ENCODE measurements around the gene FTCD. TPM values are rescaled to one million over a fixed set of nuclear protein-coding genes. Genes with fewer than 3 reads are reported as not detected.
A peak's percentile ranks its signal among the peaks of the same experiment; 100 is the strongest.

FTCD gene
- total and polyA plus RNA-seq, 9 of the 15 experiments (the other 6 are each of a cell fraction or from before 2014, with no cell fraction given) = 0.11 to 1.6 (median 0.67) TPM; not detected in 5

GRCh38 chr21:46183910-46184624, 28.7 kb upstream of the FTCD start, which contains the start of gene SPATC1L (continued):
- no peak for TF ChIP-seq ZBTB11 (CRISPR knock-in tag; IDR thresholded peaks at IDR 0.05)
- 0 out of 2 replicates have a peak, but pooled peaks have one; percentile 11 for TF ChIP-seq ZNF766 (CRISPR knock-in tag; conservative IDR thresholded peaks at IDR 0.05)
- peak; percentile 63 for TF ChIP-seq POLR2A (conservative IDR thresholded peaks at IDR 0.05)
- TF ChIP-seq ZBTB7A (IDR thresholded peaks at IDR 0.05; ENCODE audit: borderline replicate concordance, control insufficient read depth, low read depth, low read length) = no peak; the same call in 1 of the 2 replicates
- TF ChIP-seq TAF15 (IDR thresholded peaks at IDR 0.05; ENCODE audit: low read depth, low read length) = no peak
- TF ChIP-seq ZNF830 (CRISPR knock-in tag; IDR thresholded peaks at IDR 0.05) = peak; percentile 91; the same call in 1 of the 2 replicates
- no peak for TF ChIP-seq ETV6 (IDR thresholded peaks at IDR 0.05; ENCODE audit: borderline replicate concordance in 1 of 2, low read depth in 2 of 2, low read length in 1 of 2)
- TF ChIP-seq ETV6 (CRISPR knock-in tag; IDR thresholded peaks at IDR 0.05; ENCODE audit: borderline replicate concordance) = no peak
- TF ChIP-seq SETDB1 (IDR thresholded peaks at IDR 0.05; ENCODE audit: low read length) = no peak
- peak; percentile 44; the same call in 1 of the 2 replicates for TF ChIP-seq SMARCE1 (IDR thresholded peaks at IDR 0.05)
- no peak for TF ChIP-seq ZNF41 (CRISPR knock-in tag; conservative IDR thresholded peaks at IDR 0.05)
- TF ChIP-seq DPF2 (IDR thresholded peaks at IDR 0.05) = peak; percentile 68
- peak; percentile 36 for TF ChIP-seq KDM5B (IDR thresholded peaks at IDR 0.05; ENCODE audit: insufficient replicate concordance, low read depth, low read length)
- no peak for TF ChIP-seq ZNF780A (CRISPR knock-in tag; IDR thresholded peaks at IDR 0.05)
- no peak for TF ChIP-seq ZNF445 (CRISPR knock-in tag; IDR thresholded peaks at IDR 0.05; ENCODE audit: low read depth)
- TF ChIP-seq POU5F1 (IDR thresholded peaks at IDR 0.05; ENCODE audit: borderline replicate concordance, low read depth, low read length, partially characterized antibody) = no peak
- no peak for TF ChIP-seq PRMT5 (CRISPR knock-in tag; IDR thresholded peaks at IDR 0.05)
- TF ChIP-seq ZNF282 (CRISPR knock-in tag; IDR thresholded peaks at IDR 0.05) = 0 out of 2 replicates have a peak, but pooled peaks have one; percentile 78
- TF ChIP-seq RERE (CRISPR knock-in tag; IDR thresholded peaks at IDR 0.05; ENCODE audit: borderline replicate concordance) = 0 out of 2 replicates have a peak, but pooled peaks have one; percentile 71
- no peak for TF ChIP-seq PHF21A (IDR thresholded peaks at IDR 0.05; ENCODE audit: borderline replicate concordance, low read depth)
